ENCODE measurements around the gene RHPN2.

RHPN2 gene

GRCh38 chr19:33052352-33052972, 12.2 kb downstream of the RHPN2 start:
- DNase-seq (ENCODE audit: low read depth in 1 of 2, low spot score in 1 of 2): no peak
- H3K4me3 ChIP-seq (replicated peaks; ENCODE audit: insufficient read depth, low read length): no peak overlapping the region
- TF ChIP-seq, protein P1, sequence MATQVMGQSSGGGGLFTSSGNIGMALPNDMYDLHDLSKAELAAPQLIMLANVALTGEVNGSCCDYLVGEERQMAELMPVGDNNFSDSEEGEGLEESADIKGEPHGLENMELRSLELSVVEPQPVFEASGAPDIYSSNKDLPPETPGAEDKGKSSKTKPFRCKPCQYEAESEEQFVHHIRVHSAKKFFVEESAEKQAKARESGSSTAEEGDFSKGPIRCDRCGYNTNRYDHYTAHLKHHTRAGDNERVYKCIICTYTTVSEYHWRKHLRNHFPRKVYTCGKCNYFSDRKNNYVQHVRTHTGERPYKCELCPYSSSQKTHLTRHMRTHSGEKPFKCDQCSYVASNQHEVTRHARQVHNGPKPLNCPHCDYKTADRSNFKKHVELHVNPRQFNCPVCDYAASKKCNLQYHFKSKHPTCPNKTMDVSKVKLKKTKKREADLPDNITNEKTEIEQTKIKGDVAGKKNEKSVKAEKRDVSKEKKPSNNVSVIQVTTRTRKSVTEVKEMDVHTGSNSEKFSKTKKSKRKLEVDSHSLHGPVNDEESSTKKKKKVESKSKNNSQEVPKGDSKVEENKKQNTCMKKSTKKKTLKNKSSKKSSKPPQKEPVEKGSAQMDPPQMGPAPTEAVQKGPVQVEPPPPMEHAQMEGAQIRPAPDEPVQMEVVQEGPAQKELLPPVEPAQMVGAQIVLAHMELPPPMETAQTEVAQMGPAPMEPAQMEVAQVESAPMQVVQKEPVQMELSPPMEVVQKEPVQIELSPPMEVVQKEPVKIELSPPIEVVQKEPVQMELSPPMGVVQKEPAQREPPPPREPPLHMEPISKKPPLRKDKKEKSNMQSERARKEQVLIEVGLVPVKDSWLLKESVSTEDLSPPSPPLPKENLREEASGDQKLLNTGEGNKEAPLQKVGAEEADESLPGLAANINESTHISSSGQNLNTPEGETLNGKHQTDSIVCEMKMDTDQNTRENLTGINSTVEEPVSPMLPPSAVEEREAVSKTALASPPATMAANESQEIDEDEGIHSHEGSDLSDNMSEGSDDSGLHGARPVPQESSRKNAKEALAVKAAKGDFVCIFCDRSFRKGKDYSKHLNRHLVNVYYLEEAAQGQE (IDR thresholded peaks at IDR 0.05; ENCODE audit: insufficient replicate concordance, low read depth): no peak
- TF ChIP-seq GABPA (IDR thresholded peaks at IDR 0.05; ENCODE audit: low read depth) (no peak), SPI1 (IDR thresholded peaks at IDR 0.05; ENCODE audit: borderline replicate concordance, low read depth) (no peak), POLR2AphosphoS5 (IDR thresholded peaks at IDR 0.05; ENCODE audit: low read depth) (no peak), CTCF (IDR thresholded peaks at IDR 0.05; ENCODE audit: insufficient read depth, low read length) (no peak)
- no peak overlapping the region for H3K27ac ChIP-seq (replicated peaks)
- no peaks in the 10 kb centered on the region for H3K27me3 ChIP-seq (ENCODE audit: insufficient read depth, poor library complexity, severe bottlenecking)

GRCh38 chr19:33050110-33050509, 14.6 kb downstream of the RHPN2 start:
- DNase-seq (ENCODE audit: low read depth in 1 of 2, low spot score in 1 of 2): no peak
- Histone ChIP-seq H3K27ac (replicated peaks) (no peak overlapping the region), H3K4me3 (replicated peaks; ENCODE audit: insufficient read depth, low read length) (no peak overlapping the region), H3K27me3 (ENCODE audit: insufficient read depth, poor library complexity, severe bottlenecking) (no peaks in the 10 kb centered on the region)
- TF ChIP-seq POLR2AphosphoS5 (IDR thresholded peaks at IDR 0.05; ENCODE audit: low read depth): no peak
- TF ChIP-seq SPI1 (IDR thresholded peaks at IDR 0.05; ENCODE audit: borderline replicate concordance, low read depth): no peak
- no peak for TF ChIP-seq CTCF (IDR thresholded peaks at IDR 0.05; ENCODE audit: insufficient read depth, low read length)
- TF ChIP-seq, protein P1 (IDR thresholded peaks at IDR 0.05; ENCODE audit: insufficient replicate concordance, low read depth): no peak
- no peak for TF ChIP-seq GABPA (IDR thresholded peaks at IDR 0.05; ENCODE audit: low read depth)

- Histone ChIP-seq H3K4me3 (replicated peaks; ENCODE audit: insufficient read depth, low read length) (no peak overlapping the region), H3K27ac (replicated peaks) (no peak overlapping the region), H3K27me3 (ENCODE audit: insufficient read depth, poor library complexity, severe bottlenecking) (no peaks in the 10 kb centered on the region)
- no peak for DNase-seq (ENCODE audit: low read depth in 1 of 2, low spot score in 1 of 2)
- no peak for TF ChIP-seq POLR2AphosphoS5 (IDR thresholded peaks at IDR 0.05; ENCODE audit: low read depth)
- no peak for TF ChIP-seq CTCF (IDR thresholded peaks at IDR 0.05; ENCODE audit: insufficient read depth, low read length)
- TF ChIP-seq SPI1 (IDR thresholded peaks at IDR 0.05; ENCODE audit: borderline replicate concordance, low read depth): no peak
- TF ChIP-seq, protein P1 (IDR thresholded peaks at IDR 0.05; ENCODE audit: insufficient replicate concordance, low read depth): no peak
- TF ChIP-seq GABPA (IDR thresholded peaks at IDR 0.05; ENCODE audit: low read depth): no peak
Observed at GRCh38 chr19:33048806-33049676, 15.6 kb downstream of the RHPN2 start.
